HCT116 (cell line): Measurements from ENCODE around the gene PEX11B. TPM values are rescaled to one million over a fixed set of nuclear protein-coding genes. Genes with fewer than 3 reads are reported as not detected.
A peak's percentile ranks its signal among the peaks of the same experiment; 100 is the strongest.

Source experiments
- ATAC-seq: fragments of 200-7000 bp; cut with Tn5 transposase; 2 replicates; pipeline ENCODE4 v1.9.1; 2020; ENCODE audit warnings: mild to moderate bottlenecking, moderate library complexity
- BruUV-seq: library from RNA; stranded (reverse); fragments of 400-500 nt; replicated peaks from 2 replicates; lab custom pipeline; 2021; lab: Mats Ljungman, UMichigan
- CTCF ChIA-PET: fragments of 300-600 bp; sonication (Branson Sonifier 250); formaldehyde crosslinking; loops from one replicate; lab custom pipeline; 2021; ENCODE audit warnings: antibody characterized with exemption; lab: Charles Lee
- POLR2A ChIA-PET: fragments of 300-600, 350-600 bp; sonication (Branson Sonifier 250); formaldehyde crosslinking; loops from one replicate; lab custom pipeline; 2021; ENCODE audit warnings: antibody characterized with exemption; lab: Charles Lee
- RAD21 ChIA-PET, 2 experiments: fragments of 300-600 bp; sonication (Branson Sonifier 250); formaldehyde crosslinking; loops; one replicate each; lab custom pipeline; 2023; ENCODE audit warnings: low total read pairs in 2 of 2; ENCODE audit not compliant: uncharacterized antibody in 2 of 2, unreplicated experiment in 2 of 2, low non-redundant PET in 1 of 2; lab: Charles Lee
- DNase-seq: peaks from one replicate; pipeline ENCODE4 v3.0.0-alpha.2; 2010; ENCODE audit warnings: low read depth, low spot score
- H2AFZ ChIP-seq: fragments of 200-600 bp; shearing (Covaris generic), sonication (generic); 2 replicates; pipeline ENCODE4 v1.6.1; 2017; ENCODE audit warnings: low read depth, mixed run types, mixed read lengths, antibody characterized with exemption, low read length; ENCODE audit not compliant: poor library complexity, severe bottlenecking
- H3K27ac ChIP-seq: 2 replicates; pipeline ENCODE4 v1.5.1; 2012; ENCODE audit warnings: low read depth, low read length
- H3K27me3 ChIP-seq: fragments of 200-600 bp; sonication (generic); 2 replicates; pipeline ENCODE4 v1.6.1; 2016; ENCODE audit warnings: mixed run types, low read length, mixed read lengths; ENCODE audit not compliant: insufficient read depth
- H3K36me3 ChIP-seq, 2 experiments: fragments of 200-500 bp in 1 of 2; fragments of 200-600 bp in 1 of 2; sonication (Bioruptor generic) in 1 of 2; sonication (generic) in 1 of 2; 2 replicates each; pipeline versions ENCODE4 v1.5.1 to v1.6.1; 2014 to 2016; ENCODE audit warnings: low read length in 2 of 2, inconsistent platforms in 1 of 2, mixed read lengths in 1 of 2, mixed run types in 1 of 2; ENCODE audit not compliant: insufficient read depth in 2 of 2, control insufficient read depth in 1 of 2
- H3K4me1 ChIP-seq, 2 experiments: fragments of 200-600 bp in 1 of 2; sonication (generic) in 1 of 2; 2 replicates each; pipeline versions ENCODE4 v1.5.1 to v1.6.1; 2012 to 2017; ENCODE audit warnings: low read length in 2 of 2, inconsistent platforms in 1 of 2, mild to moderate bottlenecking in 1 of 2, mixed read lengths in 1 of 2, mixed run types in 1 of 2, moderate library complexity in 1 of 2; ENCODE audit not compliant: insufficient read depth in 2 of 2, control insufficient read depth in 1 of 2
- H3K4me2 ChIP-seq: fragments of 200-600 bp; sonication (generic); 2 replicates; pipeline ENCODE4 v1.6.1; 2017; ENCODE audit warnings: mixed run types, low read length, mixed read lengths
- H3K4me3 ChIP-seq, 2 experiments: fragments of 200-600 bp in 1 of 2; sonication (generic) in 1 of 2; replicated peaks in 1 of 2; 2 replicates each; pipeline ENCODE4 v1.5.1; 2011 to 2016; ENCODE audit warnings: low read length in 2 of 2, control low read depth in 1 of 2, low read depth in 1 of 2, mild to moderate bottlenecking in 1 of 2, mixed read lengths in 1 of 2, mixed run types in 1 of 2
- H3K79me2 ChIP-seq: fragments of 200-600 bp; sonication (generic); 2 replicates; pipeline ENCODE4 v1.6.1; 2017; ENCODE audit warnings: mild to moderate bottlenecking, mixed run types, low read length, moderate library complexity, mixed read lengths; ENCODE audit not compliant: insufficient read depth
- H3K9ac ChIP-seq: fragments of 200-600 bp; sonication (generic); 2 replicates; pipeline ENCODE4 v1.6.1; 2016; ENCODE audit warnings: low read length, mixed read lengths
- H3K9me2 ChIP-seq: fragments of 200-600 bp; sonication (generic), shearing (Covaris generic); 2 replicates; pipeline ENCODE4 v1.6.1; 2017; ENCODE audit warnings: mixed run types, mild to moderate bottlenecking, moderate library complexity; ENCODE audit not compliant: insufficient read depth
- H3K9me3 ChIP-seq, 2 experiments: fragments of 200-500 bp in 1 of 2; fragments of 200-600 bp in 1 of 2; sonication (Bioruptor generic) in 1 of 2; sonication (generic) in 1 of 2; 2 replicates each; pipeline ENCODE4 v1.6.1; 2014 to 2017; ENCODE audit warnings: low read length in 2 of 2, mixed read lengths in 2 of 2, inconsistent platforms in 1 of 2, low read depth in 1 of 2, mild to moderate bottlenecking in 1 of 2, mixed run types in 1 of 2, moderate library complexity in 1 of 2; ENCODE audit not compliant: control insufficient read depth in 1 of 2, insufficient read depth in 1 of 2
- H4K20me1 ChIP-seq: fragments of 200-600 bp; sonication (generic), shearing (Covaris generic); 2 replicates; pipeline ENCODE4 v1.6.1; 2017; ENCODE audit warnings: mixed run types, mild to moderate bottlenecking, moderate library complexity; ENCODE audit not compliant: insufficient read depth
- CBX3 ChIP-seq: IDR thresholded peaks from 2 replicates; pipeline ENCODE4 v1.6.1; 2012; ENCODE audit warnings: low read depth
- CEBPB ChIP-seq: IDR thresholded peaks from 2 replicates; pipeline ENCODE4 v1.6.1; 2012; ENCODE audit warnings: low read depth
- EGR1 ChIP-seq: IDR thresholded peaks from 2 replicates; pipeline ENCODE4 v1.6.1; 2012; ENCODE audit warnings: low read depth
- ELF1 ChIP-seq: IDR thresholded peaks from 2 replicates; pipeline ENCODE4 v1.6.1; 2012; ENCODE audit warnings: low read depth, borderline replicate concordance
- EZH2 ChIP-seq: fragments of 200-600 bp; sonication (generic); IDR thresholded peaks from 2 replicates; pipeline ENCODE4 v1.6.1; 2017; ENCODE audit warnings: antibody characterized with exemption, mixed run types
- EZH2phosphoT487 ChIP-seq: fragments of 200-600 bp; IDR thresholded peaks from 2 replicates; pipeline ENCODE4 v1.6.1; 2018; ENCODE audit warnings: antibody characterized with exemption, borderline replicate concordance
- FOSL1 ChIP-seq: IDR thresholded peaks from 2 replicates; pipeline ENCODE4 v1.6.1; 2012; ENCODE audit warnings: low read depth
- JUND ChIP-seq: IDR thresholded peaks from 2 replicates; pipeline ENCODE4 v1.6.1; 2012
- SIN3A ChIP-seq: IDR thresholded peaks from 2 replicates; pipeline ENCODE4 v1.6.1; 2012; ENCODE audit warnings: low read depth
- SRF ChIP-seq: IDR thresholded peaks from 2 replicates; pipeline ENCODE4 v1.6.1; 2012; ENCODE audit warnings: low read depth
- ZFX ChIP-seq: fragments of 450-650 bp; IDR thresholded peaks from 2 replicates; pipeline ENCODE4 v1.6.1; 2017
- intact Hi-C: fragments of 100-400 bp; cut with micrococcal nuclease; formaldehyde crosslinking; loops from 2 replicates; pipeline ENCODE4 v1.10.0; 2022
- total RNA-seq: library from RNA; stranded (reverse); gene quantifications from one replicate; pipeline ENCODE4 v1.2.1, GENCODE V29; 2021; ENCODE audit not compliant: unreplicated experiment
- TF ChIP-seq, protein P1 (sequence below), 3 experiments: fragments of 200-600 bp in 1 of 3; sonication (generic) in 1 of 3; IDR thresholded peaks in 2 of 3; conservative IDR thresholded peaks in 1 of 3; 2 replicates each; pipeline ENCODE4 v1.5.1; 2012 to 2017; ENCODE audit warnings: low read depth in 2 of 3, low read length in 2 of 3, antibody characterized with exemption in 1 of 3, borderline replicate concordance in 1 of 3, control low read depth in 1 of 3, mild to moderate bottlenecking in 1 of 3, mixed read lengths in 1 of 3, mixed run types in 1 of 3, moderate library complexity in 1 of 3; ENCODE audit not compliant: insufficient read depth in 1 of 3
- TF ChIP-seq, protein P2 (sequence below): IDR thresholded peaks from 2 replicates; pipeline ENCODE4 v1.6.1; 2012
- TF ChIP-seq, protein P3 (sequence below): IDR thresholded peaks from 2 replicates; pipeline ENCODE4 v1.6.1; 2011; ENCODE audit warnings: mild to moderate bottlenecking, low read length, moderate library complexity; ENCODE audit not compliant: insufficient replicate concordance; ENCODE audit errors: extremely low read depth
- TF ChIP-seq, protein P4 (sequence below): IDR thresholded peaks from 2 replicates; pipeline ENCODE4 v1.6.1; 2012; ENCODE audit warnings: low read depth

Gene PEX11B
- total RNA-seq, 1 experiment from 2014 or later = 20.9 TPM

DNA sequence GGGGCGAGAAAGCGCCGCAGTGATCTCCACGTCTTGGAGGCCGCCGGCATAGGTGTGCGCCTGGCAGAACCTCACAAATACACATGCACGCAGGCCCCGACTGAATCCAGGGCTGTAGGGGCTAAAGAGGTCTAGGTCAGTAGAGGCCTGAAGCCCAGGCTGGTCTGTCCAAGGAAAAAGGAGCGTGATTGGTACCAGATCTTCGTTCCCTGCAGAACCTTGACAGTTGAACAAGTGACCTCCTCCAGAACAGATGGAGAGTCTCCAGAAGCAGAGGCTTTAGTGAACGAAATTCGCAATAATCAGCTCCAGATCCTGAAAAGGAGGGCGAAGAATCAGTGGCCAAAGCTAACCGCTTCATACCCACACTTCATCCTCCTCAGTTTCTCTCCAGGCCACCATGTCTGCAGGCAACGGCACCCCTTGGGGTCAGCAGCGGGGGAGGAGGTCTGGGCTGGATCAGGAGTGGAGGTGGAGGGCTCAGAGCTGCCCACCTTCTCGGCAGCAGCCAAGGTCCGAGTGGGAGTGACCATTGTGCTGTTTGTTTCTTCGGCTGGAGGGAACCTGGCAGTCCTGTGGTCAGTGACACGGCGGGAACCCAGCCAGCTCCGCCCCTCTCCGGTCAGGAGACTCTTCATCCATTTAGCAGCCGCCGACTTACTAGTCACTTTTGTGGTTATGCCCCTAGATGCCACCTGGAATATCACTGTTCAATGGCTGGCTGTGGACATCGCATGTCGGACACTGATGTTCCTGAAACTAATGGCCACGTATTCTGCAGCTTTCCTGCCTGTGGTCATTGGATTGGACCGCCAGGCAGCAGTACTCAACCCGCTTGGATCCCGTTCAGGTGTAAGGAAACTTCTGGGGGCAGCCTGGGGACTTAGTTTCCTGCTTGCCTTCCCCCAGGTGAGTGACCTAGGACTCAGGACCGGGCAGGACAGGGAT, 749 bp upstream of the PEX11B start:
- TF ChIP-seq, protein P1, sequence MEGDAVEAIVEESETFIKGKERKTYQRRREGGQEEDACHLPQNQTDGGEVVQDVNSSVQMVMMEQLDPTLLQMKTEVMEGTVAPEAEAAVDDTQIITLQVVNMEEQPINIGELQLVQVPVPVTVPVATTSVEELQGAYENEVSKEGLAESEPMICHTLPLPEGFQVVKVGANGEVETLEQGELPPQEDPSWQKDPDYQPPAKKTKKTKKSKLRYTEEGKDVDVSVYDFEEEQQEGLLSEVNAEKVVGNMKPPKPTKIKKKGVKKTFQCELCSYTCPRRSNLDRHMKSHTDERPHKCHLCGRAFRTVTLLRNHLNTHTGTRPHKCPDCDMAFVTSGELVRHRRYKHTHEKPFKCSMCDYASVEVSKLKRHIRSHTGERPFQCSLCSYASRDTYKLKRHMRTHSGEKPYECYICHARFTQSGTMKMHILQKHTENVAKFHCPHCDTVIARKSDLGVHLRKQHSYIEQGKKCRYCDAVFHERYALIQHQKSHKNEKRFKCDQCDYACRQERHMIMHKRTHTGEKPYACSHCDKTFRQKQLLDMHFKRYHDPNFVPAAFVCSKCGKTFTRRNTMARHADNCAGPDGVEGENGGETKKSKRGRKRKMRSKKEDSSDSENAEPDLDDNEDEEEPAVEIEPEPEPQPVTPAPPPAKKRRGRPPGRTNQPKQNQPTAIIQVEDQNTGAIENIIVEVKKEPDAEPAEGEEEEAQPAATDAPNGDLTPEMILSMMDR (IDR thresholded peaks at IDR 0.05 in 2 of 3, conservative IDR thresholded peaks at IDR 0.05 in 1 of 3; ENCODE audit: borderline replicate concordance in 1 of 3, insufficient read depth in 1 of 3, low read depth in 2 of 3, low read length in 2 of 3) = no peak
- TF ChIP-seq EZH2 = no peak
- no peak for TF ChIP-seq JUND
- TF ChIP-seq, protein P2, sequence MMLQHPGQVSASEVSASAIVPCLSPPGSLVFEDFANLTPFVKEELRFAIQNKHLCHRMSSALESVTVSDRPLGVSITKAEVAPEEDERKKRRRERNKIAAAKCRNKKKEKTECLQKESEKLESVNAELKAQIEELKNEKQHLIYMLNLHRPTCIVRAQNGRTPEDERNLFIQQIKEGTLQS = no peak
- TF ChIP-seq ELF1 = no peak
- TF ChIP-seq CBX3 = no peak
- no peak for TF ChIP-seq CEBPB
- TF ChIP-seq SRF = no peak
- no peak for TF ChIP-seq EZH2phosphoT487
- TF ChIP-seq SIN3A = peak; percentile 58
- TF ChIP-seq EGR1 = no peak
- TF ChIP-seq, protein P3, sequence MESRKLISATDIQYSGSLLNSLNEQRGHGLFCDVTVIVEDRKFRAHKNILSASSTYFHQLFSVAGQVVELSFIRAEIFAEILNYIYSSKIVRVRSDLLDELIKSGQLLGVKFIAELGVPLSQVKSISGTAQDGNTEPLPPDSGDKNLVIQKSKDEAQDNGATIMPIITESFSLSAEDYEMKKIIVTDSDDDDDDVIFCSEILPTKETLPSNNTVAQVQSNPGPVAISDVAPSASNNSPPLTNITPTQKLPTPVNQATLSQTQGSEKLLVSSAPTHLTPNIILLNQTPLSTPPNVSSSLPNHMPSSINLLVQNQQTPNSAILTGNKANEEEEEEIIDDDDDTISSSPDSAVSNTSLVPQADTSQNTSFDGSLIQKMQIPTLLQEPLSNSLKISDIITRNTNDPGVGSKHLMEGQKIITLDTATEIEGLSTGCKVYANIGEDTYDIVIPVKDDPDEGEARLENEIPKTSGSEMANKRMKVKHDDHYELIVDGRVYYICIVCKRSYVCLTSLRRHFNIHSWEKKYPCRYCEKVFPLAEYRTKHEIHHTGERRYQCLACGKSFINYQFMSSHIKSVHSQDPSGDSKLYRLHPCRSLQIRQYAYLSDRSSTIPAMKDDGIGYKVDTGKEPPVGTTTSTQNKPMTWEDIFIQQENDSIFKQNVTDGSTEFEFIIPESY = no peak
- 0 out of 2 replicates have a peak, but pooled peaks have one; percentile 1 for TF ChIP-seq ZFX
- TF ChIP-seq, protein P4, sequence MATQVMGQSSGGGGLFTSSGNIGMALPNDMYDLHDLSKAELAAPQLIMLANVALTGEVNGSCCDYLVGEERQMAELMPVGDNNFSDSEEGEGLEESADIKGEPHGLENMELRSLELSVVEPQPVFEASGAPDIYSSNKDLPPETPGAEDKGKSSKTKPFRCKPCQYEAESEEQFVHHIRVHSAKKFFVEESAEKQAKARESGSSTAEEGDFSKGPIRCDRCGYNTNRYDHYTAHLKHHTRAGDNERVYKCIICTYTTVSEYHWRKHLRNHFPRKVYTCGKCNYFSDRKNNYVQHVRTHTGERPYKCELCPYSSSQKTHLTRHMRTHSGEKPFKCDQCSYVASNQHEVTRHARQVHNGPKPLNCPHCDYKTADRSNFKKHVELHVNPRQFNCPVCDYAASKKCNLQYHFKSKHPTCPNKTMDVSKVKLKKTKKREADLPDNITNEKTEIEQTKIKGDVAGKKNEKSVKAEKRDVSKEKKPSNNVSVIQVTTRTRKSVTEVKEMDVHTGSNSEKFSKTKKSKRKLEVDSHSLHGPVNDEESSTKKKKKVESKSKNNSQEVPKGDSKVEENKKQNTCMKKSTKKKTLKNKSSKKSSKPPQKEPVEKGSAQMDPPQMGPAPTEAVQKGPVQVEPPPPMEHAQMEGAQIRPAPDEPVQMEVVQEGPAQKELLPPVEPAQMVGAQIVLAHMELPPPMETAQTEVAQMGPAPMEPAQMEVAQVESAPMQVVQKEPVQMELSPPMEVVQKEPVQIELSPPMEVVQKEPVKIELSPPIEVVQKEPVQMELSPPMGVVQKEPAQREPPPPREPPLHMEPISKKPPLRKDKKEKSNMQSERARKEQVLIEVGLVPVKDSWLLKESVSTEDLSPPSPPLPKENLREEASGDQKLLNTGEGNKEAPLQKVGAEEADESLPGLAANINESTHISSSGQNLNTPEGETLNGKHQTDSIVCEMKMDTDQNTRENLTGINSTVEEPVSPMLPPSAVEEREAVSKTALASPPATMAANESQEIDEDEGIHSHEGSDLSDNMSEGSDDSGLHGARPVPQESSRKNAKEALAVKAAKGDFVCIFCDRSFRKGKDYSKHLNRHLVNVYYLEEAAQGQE = no peak
- TF ChIP-seq FOSL1 = no peak
- H3K4me2 ChIP-seq = peak overlapping the region; percentile 82
- H4K20me1 ChIP-seq = no peaks in the 10 kb centered on the region
- no peaks in the 10 kb centered on the region for H3K9me3 ChIP-seq
- H3K27me3 ChIP-seq = no peaks in the 10 kb centered on the region
- H3K36me3 ChIP-seq = peaks cover 0 to 7% of the 10 kb centered on the region in 2 experiments; a peak in 1 of 4 replicates
- peaks cover 9 to 25% of the 10 kb centered on the region in 2 experiments; a peak in 3 of 4 replicates for H3K4me1 ChIP-seq
- peak overlapping the region; percentile 74 to 95 for H3K4me3 ChIP-seq
- H3K9ac ChIP-seq = peak overlapping the region; percentile 78
- ATAC-seq = peak; percentile 89
- ChIA-PET CTCF (interaction anchor here (1.0 to 1.3 kb wide), 3 partner anchors 8 to 27 kb away, joined by 4 to 7 read pairs (median 5); partner anchors contain the start of genes ITGA10 and RBM8A), RAD21 (interaction anchor here in 1 of 2 experiments (0.7 to 1.0 kb wide), 2 partner anchors 27 to 74 kb away, joined by 3 to 4 read pairs; partner anchors contain the start of gene NUDT17), POLR2A (interaction anchor here (0.8 to 1.9 kb wide), 3 partner anchors 8 to 61 kb away, joined by 5 to 9 read pairs (median 7); partner anchors contain the start of genes PIAS3 and RBM8A)
- peak; percentile 29 for DNase-seq
- no peaks in the 10 kb centered on the region; the same call in 1 of the 2 replicates for H3K79me2 ChIP-seq
- no peaks in the 10 kb centered on the region for H3K9me2 ChIP-seq
- H3K27ac ChIP-seq = peak overlapping the region; percentile 62
- BruUV-seq = TSS peak; percentile 43
- intact Hi-C loops = loop anchor here (5.0 kb wide), 1 partner anchor 43 kb away; the partner anchor contains the start of genes ANKRD34A and POLR3GL
- H2AFZ ChIP-seq = no peak overlapping the region
